Nephron (organoid): Measurements from ENCODE around the gene CHST11.

Experiments used
- H3K27ac Mint-ChIP-seq, 3 experiments: 2 replicates each; pipeline ENCODE4 v1.8.0; 2020; ENCODE audit warnings: mixed read lengths in 3 of 3, mild to moderate bottlenecking in 2 of 3, moderate library complexity in 1 of 3
- H3K27me3 Mint-ChIP-seq: 2 replicates; pipeline ENCODE4 v1.8.0; 2021; ENCODE audit warnings: low read depth, mild to moderate bottlenecking, moderate library complexity, mixed read lengths
- H3K36me3 Mint-ChIP-seq: 2 replicates; pipeline ENCODE4 v1.8.0; 2020; ENCODE audit warnings: low read depth, mixed read lengths
- H3K4me1 Mint-ChIP-seq: 2 replicates; pipeline ENCODE4 v1.8.0; 2020; ENCODE audit warnings: mixed read lengths
- H3K4me3 Mint-ChIP-seq, 3 experiments: 2 replicates each; pipeline ENCODE4 v1.8.0; 2020; ENCODE audit warnings: mild to moderate bottlenecking in 3 of 3, mixed read lengths in 3 of 3, moderate library complexity in 2 of 3
- H3K9me3 Mint-ChIP-seq: 2 replicates; pipeline ENCODE4 v1.8.0; 2020; ENCODE audit warnings: mixed read lengths
- CTCF ChIP-seq, 3 experiments: fragments of 200-600 bp; sonication (generic); IDR thresholded peaks; one replicate each; pipeline ENCODE4 v1.5.0; 2021; ENCODE audit warnings: antibody characterized with exemption in 3 of 3; ENCODE audit not compliant: unreplicated experiment in 3 of 3

Gene CHST11

GRCh38 chr12:104423273-104423672 is 33.5 kb upstream of the CHST11 start:
- Mint-ChIP-seq H3K27me3 (no peaks in the 10 kb centered on the region), H3K36me3 (no peaks in the 10 kb centered on the region), H3K9me3 (no peaks in the 10 kb centered on the region), H3K4me3 (no peak overlapping the region), H3K4me1 (no peaks in the 10 kb centered on the region), H3K27ac (no peak overlapping the region)
- TF ChIP-seq CTCF (IDR thresholded peaks at IDR 0.05; ENCODE audit: unreplicated experiment in 3 of 3): no peak

- Mint-ChIP-seq H3K27me3 (no peaks in the 10 kb centered on the region), H3K4me3 (no peak overlapping the region), H3K27ac (no peak overlapping the region), H3K4me1 (no peaks in the 10 kb centered on the region), H3K36me3 (no peaks in the 10 kb centered on the region), H3K9me3 (no peaks in the 10 kb centered on the region)
- TF ChIP-seq CTCF (IDR thresholded peaks at IDR 0.05; ENCODE audit: unreplicated experiment in 3 of 3): no peak
Measured at GRCh38 chr12:104423809-104424208, 32.9 kb upstream of the CHST11 start.

- no peaks in the 10 kb centered on the region for H3K9me3 Mint-ChIP-seq
- TF ChIP-seq CTCF (IDR thresholded peaks at IDR 0.05; ENCODE audit: unreplicated experiment in 3 of 3): no peak
- H3K4me3 Mint-ChIP-seq: no peak overlapping the region
- no peaks in the 10 kb centered on the region for H3K36me3 Mint-ChIP-seq
- no peaks in the 10 kb centered on the region for H3K4me1 Mint-ChIP-seq
- H3K27me3 Mint-ChIP-seq: no peaks in the 10 kb centered on the region
- H3K27ac Mint-ChIP-seq: no peak overlapping the region
Measured at GRCh38 chr12:104424955-104425354, 31.8 kb upstream of the CHST11 start.

GRCh38 chr12:104425614-104426013 is 31.1 kb upstream of the CHST11 start:
- no peak overlapping the region for H3K4me3 Mint-ChIP-seq
- H3K27ac Mint-ChIP-seq: no peak overlapping the region
- H3K27me3 Mint-ChIP-seq: no peaks in the 10 kb centered on the region
- H3K9me3 Mint-ChIP-seq: no peaks in the 10 kb centered on the region
- H3K4me1 Mint-ChIP-seq: no peaks in the 10 kb centered on the region
- TF ChIP-seq CTCF (IDR thresholded peaks at IDR 0.05; ENCODE audit: unreplicated experiment in 3 of 3): no peak
- no peaks in the 10 kb centered on the region for H3K36me3 Mint-ChIP-seq

- no peak overlapping the region for H3K27ac Mint-ChIP-seq
- H3K4me3 Mint-ChIP-seq: no peak overlapping the region
- TF ChIP-seq CTCF (IDR thresholded peaks at IDR 0.05; ENCODE audit: unreplicated experiment in 3 of 3): no peak
- H3K36me3 Mint-ChIP-seq: no peaks in the 10 kb centered on the region
- no peaks in the 10 kb centered on the region for H3K4me1 Mint-ChIP-seq
- no peaks in the 10 kb centered on the region for H3K9me3 Mint-ChIP-seq
- H3K27me3 Mint-ChIP-seq: no peaks in the 10 kb centered on the region
Measured at GRCh38 chr12:104426926-104427546, 29.7 kb upstream of the CHST11 start.

GRCh38 chr12:104427547-104427938 is 29.2 kb upstream of the CHST11 start:
- H3K4me3 Mint-ChIP-seq: no peak overlapping the region
- H3K36me3 Mint-ChIP-seq: no peaks in the 10 kb centered on the region
- H3K4me1 Mint-ChIP-seq: no peaks in the 10 kb centered on the region
- H3K27ac Mint-ChIP-seq: no peak overlapping the region
- no peak for TF ChIP-seq CTCF (IDR thresholded peaks at IDR 0.05; ENCODE audit: unreplicated experiment in 3 of 3)
- no peaks in the 10 kb centered on the region for H3K9me3 Mint-ChIP-seq
- H3K27me3 Mint-ChIP-seq: no peaks in the 10 kb centered on the region
